GM19023 (cell line): ENCODE measurements around the gene LRRTM4.

Source experiments
- ATAC-seq: cut with Tn5 transposase; IDR thresholded peaks from one replicate; pipeline ENCODE4 v1.9.1; 2021; ENCODE audit warnings: mild to moderate bottlenecking, moderate library complexity; ENCODE audit not compliant: unreplicated experiment

Gene LRRTM4

DNA sequence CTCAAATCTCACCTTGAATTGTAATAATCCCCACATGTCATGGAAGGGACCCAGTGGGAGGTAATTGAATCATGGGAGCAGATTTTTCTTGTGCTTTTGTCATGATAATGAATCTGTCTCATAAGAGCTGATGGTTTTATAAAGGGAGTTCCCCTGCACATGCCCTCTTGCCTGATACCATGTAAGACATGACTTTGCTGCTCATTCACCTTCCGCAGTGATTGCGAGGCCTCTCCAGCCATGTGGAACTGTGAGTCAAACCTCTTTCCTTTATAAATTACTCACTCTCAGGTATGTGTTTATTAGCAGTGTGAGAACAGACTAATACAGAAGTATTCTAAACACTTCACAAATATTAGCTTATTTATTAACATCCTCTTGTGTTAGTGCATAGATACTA is 516.7 kb downstream of the LRRTM4 start:
- no peak for ATAC-seq

DNA sequence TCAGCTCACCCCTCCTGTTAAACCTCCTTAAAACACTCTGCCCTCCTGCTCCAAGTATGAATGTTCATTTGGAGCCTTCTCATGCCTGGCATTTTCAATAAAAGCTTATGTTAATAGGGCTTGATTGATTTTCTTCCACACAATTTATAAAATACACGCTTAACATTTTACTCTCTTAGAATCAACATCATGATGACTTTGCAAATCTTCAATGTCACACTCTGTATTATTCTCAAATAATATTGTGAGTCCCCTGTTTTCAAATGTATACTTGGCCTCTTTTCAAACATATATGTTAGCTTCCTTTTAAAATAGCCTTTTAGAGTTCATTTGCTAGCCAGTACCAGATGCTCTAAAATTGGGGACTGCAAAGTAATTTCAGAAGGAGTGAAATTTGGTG is 520.3 kb downstream of the LRRTM4 start:
- ATAC-seq, result no peak

DNA sequence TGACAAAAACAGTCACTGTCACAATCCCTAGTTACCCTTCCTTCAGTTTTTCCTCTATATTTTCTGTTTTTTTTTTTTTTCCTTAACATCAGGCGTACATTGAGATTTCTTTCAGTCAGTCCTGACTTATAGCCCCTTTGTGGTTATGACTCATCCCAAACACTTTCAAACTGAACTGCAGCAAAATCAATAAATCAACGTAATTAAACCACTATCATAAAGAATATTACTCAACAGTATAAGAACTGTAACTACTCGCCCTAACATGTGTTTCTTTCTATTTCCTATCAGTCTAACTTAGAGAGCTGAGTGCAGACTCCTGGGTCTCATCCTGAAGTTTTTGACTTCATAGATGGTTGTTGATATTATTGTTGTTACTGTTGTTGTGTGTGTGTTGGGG is 523.5 kb downstream of the LRRTM4 start:
- no peak for ATAC-seq

DNA sequence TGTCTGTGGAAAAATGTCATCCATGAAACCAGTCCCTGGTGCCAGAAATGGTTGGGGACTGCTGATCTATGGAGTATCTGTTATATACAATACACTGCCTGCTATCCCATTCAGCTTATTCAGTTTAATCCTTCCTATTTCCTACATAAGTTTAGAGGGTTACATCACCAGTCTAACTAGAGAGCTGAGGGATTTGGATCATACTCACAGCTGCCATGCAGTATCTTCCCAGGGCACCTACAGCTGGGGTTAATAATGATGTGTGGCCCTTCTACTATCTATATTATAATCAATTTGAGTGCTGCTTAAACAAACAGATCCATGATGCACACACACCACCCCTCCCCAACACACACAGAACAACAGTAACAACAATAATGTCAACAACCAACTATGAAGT is 524.0 kb downstream of the LRRTM4 start:
- no peak for ATAC-seq

DNA sequence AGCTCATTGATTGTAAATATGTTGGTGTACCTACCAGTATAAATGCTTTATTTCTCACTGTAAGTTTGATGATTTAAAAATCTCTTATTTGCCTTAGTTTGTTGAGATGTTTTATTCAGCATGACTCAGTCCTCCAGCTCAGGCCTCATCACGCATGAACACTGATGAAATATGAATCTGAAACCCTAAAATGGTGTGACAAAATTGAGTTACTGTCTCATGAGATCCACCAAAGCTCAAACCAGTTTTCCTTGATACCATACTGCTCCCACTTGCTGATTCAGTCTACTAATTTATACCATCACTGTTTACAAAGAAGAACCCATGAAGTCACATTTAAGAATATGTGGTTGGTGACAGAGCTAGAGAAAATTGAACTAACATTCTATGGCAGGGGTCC is 524.9 kb downstream of the LRRTM4 start:
- no peak for ATAC-seq

DNA sequence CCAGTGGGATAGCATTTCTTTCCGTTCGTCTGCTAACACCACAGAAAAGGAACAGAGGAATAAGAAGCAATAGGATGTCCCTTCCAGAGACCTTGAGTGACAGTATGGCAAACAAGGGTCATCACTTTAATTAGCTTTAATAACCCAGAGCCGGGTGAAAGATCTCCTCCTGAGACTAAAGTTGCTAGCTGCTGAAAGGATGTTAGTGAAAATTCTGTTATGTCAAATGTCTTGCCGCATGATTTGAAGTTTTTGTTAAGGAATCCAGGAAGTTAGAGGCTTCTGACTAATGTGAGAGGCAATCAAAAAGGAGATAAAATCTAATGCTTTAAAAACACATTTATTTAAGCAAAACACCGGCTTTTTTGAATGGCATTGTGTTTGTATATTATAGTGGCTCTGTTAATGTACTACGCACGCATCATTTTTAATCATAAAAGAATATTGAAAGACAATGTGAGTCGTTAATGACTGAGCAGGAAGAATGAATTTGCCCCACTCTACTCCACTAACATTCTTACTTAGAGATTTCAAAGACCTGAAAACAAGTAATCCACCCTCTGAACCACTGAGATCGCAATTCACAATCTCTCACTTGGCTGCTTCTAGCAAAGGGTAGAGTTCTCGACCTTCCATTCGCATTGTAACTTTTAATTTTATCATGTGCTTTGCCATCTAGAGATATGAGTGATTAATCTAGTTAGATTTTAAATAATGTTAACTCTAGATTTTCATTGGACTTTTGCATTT is 536.6 kb downstream of the LRRTM4 start:
- ATAC-seq, result no peak

DNA sequence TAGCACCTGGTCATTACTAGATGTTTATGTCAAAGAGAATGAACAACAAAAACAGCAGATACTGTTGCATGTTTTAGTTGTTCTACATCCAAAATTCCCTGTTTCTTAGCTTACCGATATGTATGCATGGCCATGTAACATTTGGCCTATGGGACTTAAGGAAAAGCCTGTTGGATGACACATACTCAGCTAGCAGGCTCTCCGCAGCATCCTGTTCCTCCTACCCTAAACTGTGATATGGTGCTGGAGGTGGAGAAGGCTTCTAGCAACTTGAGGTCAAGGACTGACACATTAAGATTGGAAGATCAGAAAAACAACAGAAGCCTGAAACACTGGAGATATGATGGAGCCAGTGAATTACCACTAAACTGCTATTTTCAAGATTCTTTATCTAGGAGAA is 537.8 kb downstream of the LRRTM4 start:
- no peak for ATAC-seq

DNA sequence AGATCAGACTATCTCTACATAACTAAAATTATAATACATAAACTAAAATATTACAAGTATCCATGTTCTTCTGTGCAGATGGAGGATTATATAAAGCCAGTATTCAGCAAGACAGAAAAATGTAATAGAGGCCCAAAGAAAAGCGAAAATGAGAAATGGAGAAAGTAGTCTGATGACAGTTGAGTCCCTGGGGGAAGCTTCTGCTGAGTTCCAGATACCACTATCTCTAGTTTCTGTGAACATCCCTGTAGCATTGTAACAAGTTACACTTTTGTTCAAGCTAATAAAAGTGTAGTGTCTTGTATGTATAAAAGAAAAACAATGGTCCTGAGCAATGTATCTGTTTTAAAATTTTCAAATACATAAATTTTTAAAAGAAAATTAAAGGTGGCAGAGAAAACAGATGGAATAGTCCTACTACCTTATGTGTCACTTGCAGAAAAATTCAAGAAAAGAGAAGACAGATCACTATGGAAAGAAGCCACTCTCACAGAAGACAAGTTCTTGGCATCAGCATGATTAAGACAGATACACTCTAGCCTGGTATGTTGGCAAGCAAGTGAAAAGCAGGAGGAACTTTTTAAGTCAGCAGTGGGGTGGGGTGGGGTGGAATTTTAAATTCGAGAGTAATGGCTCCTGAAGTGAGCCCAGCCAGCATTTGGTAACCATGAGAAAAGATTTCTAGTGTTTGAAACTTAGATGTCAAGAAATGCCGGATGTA is 541.9 kb downstream of the LRRTM4 start:
- no peak for ATAC-seq

DNA sequence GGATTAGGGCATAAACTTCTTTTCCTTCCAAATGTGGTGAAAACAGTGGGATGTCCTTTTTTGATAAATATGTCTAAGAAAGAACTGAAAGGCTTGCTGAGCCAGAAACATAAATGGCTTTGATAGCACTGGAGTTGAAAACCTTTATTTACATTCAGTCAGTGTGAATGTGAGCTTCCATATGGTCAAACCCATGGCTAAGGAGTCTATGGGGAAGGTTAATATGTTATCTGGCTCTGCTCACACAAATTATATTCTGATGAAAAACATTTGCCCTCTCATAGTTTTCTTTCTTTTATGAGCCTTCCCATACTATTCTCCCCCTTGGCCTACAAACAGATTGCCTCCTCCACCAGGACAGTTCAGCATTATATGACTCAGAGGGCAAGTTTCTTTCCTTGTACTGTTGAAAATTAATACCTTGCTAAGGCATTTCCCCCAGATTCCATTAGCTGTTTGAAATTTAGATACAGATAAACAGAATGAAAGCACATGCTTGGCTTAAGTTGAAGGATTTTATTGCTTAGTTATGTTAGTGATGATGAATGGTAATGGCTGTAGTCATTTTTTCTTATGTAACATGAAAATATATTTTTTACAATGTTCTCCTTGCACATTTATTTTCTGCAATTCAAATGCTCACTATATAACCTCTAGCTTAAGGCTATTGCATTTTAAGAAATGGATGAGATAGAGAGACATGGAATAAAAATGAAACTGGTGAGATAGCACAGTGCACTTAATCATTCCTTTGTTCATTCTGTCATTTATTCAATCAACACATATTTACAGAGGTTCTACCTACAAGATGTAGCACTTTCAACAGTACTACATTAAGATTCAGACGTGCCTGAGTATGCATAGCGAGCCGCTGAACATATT is 544.1 kb downstream of the LRRTM4 start:
- no peak for ATAC-seq

DNA sequence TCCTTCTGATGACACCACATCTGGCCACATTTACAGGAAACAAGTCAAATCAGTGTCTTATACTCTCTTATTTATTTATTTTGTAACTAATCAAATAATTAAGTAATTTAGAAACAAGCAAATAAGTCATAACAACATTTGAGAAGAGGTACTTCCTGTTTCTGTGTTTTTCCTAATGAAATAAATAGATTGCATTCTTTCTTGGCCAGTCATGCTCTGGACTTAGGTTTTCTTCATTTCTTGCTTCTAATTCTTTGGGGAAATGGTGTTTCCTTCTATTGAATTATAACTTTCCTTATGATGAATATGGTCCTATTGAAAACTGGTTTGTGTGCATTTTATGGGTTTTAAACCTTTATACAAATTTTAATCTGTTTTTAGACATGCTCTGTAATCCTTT is 546.4 kb downstream of the LRRTM4 start:
- no peak for ATAC-seq

DNA sequence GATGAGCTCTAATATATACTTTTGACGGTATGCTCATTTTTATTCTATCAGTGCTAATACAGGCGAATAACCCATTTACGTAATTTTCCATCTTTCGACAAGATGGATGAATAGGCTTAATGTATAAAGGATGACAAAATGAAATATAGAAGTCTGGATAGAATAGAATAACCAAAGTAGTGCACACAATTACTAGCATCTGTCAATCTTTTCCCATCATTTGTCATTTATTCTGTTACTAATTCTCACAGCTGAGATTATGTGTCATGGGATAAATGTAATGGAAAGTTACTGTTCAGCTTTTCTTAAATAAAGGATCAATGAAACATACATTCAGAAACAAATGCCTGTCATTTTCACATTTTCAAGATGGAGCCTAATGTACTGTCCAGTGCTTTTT is 548.6 kb downstream of the LRRTM4 start:
- ATAC-seq, result no peak

DNA sequence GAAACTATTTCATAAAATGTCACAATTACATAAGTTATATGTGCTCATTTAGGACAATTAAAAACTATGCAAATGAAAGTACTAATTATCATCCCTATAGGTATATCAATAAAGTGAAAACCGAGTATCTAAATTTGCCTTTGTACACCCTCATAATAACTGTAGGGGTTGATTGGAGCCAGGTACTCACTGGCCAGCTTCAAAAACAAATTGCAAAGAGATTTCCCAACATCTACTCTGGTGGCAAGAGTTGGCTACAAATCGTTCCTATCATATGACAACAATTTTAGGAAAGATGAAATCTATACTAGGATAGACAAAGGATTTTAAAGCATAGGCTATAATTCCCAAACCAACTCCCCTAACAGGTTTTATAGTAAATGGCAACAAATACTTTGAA is 556.4 kb downstream of the LRRTM4 start:
- no peak for ATAC-seq

DNA sequence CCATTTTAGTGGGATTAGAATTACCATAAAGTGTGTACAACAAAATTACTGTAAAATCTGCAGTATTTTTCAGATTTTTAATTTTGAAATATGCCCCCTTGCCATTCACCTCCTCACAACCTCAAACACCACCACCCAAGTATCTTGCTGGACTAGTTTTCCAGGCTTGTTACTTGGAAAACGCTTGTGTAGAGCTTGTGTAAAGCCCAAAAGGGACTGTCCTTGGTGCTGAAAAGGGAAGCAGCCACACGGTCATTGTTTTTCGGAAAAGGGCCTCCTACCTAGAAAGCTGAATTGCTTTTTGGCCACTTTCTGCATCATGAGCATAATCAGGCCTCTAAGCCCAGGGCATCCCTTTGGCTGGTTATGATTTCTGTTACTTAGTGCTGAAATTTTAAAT is 563.4 kb downstream of the LRRTM4 start:
- ATAC-seq, result no peak

DNA sequence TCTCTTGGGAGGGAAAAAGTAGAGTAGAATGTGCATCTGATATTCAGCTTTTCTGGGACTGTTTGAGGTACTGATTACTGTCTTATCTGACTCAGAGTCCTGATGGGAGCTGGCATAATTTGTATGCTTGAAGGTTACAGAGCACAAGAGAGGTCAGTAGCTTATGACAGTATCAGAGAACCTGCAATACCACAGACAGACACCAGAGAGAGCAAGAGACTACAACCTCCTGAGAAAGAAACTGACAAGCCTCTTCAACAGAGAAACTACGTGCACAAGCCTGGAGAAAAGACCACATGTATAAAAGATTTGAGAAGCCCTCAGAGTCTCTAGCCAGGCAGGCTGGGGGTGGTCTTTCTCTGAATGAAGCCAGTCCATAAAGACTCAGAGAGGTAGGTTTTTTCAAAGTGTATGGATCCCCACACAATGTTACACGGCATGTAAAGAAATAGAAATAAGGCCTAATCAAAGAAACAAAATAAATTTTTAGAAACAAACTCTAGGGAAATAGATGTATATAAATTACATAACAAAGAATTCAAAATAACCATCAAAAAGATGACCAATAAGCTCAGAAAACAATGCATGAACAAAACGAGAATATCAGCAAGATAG is 568.3 kb downstream of the LRRTM4 start:
- peak; percentile 85 for ATAC-seq

DNA sequence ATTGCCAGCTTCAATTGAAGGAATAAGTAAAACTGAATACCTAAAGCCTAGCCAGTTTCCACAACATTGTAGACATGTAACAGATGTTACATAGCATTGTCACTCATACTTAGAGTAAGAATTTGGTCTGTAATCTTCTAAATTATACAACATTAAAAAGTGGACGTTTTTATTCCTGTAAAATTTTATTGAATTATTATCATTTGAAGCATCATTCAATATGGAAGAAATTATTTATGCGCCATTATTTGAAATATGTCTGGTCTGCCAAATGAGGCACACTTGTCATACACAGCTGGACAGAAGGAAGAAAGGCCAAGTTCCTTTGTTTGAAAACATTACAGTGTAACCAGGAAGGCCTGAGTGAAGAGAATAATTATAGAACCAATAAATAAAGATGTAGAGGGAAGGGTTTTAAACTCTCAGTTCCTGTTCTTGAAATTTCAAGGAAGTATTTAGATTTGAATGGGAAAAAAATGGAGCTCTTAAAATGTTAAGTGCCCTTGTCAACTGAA is 575.5 kb downstream of the LRRTM4 start:
- ATAC-seq, result no peak

DNA sequence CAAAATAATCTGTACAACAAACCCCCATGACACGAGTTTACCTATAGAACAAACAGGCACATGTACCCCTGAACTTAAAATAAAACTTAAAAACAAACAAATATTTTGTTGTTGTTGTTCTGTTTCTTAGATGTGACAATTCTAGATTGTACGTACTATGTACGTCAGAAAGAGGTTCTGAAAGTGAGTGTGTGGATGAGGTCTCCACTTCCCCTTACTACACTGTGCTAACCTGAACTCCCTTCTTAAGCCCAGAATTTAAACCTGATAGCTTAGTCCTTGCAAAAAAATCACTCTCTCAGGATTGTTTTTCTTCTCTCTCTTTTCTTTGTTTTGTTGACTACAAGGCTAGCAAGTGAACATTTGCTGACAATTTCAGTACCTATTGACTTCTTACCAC is 581.6 kb downstream of the LRRTM4 start:
- ATAC-seq, result no peak

DNA sequence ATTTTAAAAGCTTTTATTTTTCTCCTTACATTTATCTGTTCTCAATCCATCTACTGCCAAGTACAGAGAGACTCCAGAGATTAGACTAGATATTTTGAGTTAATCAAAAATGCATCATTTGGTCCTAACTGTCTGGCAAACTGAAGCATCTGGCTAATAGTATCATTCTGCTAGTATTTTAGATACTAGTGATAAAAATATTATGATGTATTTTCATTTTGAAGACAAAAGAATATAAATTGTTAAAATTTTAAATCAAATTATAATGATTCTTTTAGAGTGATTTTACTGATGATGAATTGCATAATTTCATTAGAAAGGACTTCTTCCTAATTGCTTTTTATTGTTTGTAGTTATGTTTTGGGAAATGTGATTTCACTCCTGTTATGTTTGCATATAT is 584.0 kb downstream of the LRRTM4 start:
- ATAC-seq, result no peak

DNA sequence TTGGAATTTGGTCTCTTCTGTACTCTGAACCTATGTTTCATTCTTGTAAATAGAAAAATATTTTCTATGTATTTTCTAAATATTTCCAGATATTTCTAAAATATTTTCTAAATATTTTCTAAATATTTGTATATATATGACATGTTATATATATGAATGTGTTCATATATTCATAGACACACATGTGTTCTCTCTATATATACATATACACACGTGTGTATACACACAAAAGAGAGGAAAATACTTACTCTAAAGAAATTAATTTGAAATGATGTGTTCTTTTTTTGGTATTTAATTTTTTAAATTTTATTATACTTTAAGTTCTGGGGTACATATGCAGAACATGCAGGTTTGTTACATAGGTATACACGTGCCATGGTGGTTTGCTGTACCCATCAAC is 589.6 kb downstream of the LRRTM4 start:
- ATAC-seq, result no peak

DNA sequence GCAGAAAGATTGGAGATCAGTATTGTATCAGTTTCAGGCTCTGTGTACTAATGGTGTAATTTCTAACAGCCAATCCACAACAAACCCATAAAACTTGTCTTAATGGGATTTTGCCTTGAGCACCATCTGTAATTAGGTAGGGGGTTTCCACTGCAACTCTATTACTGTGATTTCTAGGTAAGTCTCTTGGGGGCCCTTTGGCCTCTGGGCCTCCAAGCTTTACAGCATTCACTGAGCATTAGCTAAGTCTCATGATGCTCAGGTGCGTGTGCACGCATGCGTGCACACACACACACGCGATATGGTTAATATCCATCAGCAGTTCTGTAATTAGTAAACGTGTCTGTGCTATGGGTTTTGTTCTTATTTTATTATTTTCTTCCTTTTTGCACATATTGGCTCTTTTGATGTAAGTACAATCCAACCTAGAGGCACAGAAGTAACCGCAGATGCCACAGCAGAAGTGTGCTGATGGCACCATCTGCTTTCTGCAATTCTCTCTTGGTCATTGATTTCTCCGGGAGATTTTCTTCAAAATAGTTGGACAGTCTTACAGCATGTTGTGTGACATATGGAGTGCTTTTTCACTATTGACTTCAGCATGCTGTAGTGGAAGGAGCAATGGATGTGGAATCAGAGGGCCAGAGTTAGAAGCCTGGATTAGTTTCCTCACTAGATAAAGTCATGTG is 592.0 kb downstream of the LRRTM4 start:
- ATAC-seq, result no peak

DNA sequence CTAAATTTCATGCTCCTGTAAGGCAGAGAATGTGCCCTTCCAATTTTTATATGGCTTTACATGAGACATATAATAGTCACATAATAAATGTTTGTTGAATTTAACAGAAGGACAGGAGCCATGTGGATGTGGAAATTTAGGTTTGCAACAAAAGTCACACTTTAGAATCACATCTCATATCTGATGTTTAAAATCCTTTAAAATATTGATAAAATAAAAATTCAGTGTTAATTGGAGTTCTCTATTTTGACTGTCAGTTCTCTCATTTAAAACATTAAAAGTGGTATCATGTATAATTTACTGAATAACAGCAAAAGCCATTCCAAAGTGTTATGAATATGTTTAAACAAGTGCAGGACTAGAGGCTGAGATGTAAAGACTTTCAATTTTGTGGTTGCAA is 594.1 kb downstream of the LRRTM4 start:
- ATAC-seq, result no peak
